Measurements from ENCODE around the gene GIN1.

GIN1 gene

DNA sequence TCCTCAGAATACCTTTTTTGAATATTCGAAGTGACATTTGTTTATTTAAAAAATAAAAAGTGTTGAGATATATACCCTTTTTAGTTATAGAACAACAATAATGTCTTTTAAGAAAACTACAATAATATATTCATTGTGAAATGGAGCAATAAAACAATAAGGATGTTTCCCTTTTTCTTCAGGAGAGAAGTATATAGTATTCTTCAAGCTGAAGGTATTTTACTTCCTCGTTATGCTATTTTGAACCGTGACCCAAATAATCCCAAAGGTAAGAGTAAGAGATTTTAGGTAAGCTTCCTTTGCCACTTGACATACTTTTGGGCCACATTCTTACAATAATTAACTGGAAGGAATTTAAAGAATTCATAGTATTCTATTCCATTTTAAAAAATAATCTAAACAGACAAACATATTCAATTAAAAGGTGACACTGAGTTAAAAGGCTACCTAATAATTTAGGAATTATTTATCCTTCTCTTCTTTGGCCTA, 18.3 kb upstream of the GIN1 start:
- Histone ChIP-seq H3K4me1 (ENCODE audit: low read length) (no peaks in the 10 kb centered on the region), H3K27ac (ENCODE audit: low read length) (no peak overlapping the region), H3K79me2 (ENCODE audit: low read length) (no peaks in the 10 kb centered on the region), H3K4me2 (ENCODE audit: low read depth, low read length) (no peak overlapping the region), H3K36me3 (replicated peaks; ENCODE audit: insufficient read depth, low read length) (no peaks in the 10 kb centered on the region), H3F3A (ENCODE audit: insufficient read depth, low read length) (no peaks in the 10 kb centered on the region), H3K4me3 (ENCODE audit: low read length) (no peak overlapping the region), H3K27me3 (replicated peaks; ENCODE audit: insufficient read depth, low read length) (no peaks in the 10 kb centered on the region), H3K9ac (ENCODE audit: low read length) (no peak overlapping the region), H3K9me3 (replicated peaks; ENCODE audit: insufficient read depth, low read length) (no peaks in the 10 kb centered on the region), H4K20me1 (ENCODE audit: insufficient read depth, low read length) (no peaks in the 10 kb centered on the region), H3K9me2 (replicated peaks; ENCODE audit: insufficient read depth, low read length) (no peaks in the 10 kb centered on the region), H2AFZ (ENCODE audit: low read length) (no peak overlapping the region)
- DNase-seq = no peak
- TF ChIP-seq, protein P1, sequence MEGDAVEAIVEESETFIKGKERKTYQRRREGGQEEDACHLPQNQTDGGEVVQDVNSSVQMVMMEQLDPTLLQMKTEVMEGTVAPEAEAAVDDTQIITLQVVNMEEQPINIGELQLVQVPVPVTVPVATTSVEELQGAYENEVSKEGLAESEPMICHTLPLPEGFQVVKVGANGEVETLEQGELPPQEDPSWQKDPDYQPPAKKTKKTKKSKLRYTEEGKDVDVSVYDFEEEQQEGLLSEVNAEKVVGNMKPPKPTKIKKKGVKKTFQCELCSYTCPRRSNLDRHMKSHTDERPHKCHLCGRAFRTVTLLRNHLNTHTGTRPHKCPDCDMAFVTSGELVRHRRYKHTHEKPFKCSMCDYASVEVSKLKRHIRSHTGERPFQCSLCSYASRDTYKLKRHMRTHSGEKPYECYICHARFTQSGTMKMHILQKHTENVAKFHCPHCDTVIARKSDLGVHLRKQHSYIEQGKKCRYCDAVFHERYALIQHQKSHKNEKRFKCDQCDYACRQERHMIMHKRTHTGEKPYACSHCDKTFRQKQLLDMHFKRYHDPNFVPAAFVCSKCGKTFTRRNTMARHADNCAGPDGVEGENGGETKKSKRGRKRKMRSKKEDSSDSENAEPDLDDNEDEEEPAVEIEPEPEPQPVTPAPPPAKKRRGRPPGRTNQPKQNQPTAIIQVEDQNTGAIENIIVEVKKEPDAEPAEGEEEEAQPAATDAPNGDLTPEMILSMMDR (IDR thresholded peaks at IDR 0.05; ENCODE audit: low read length) = no peak
- TF ChIP-seq EZH2phosphoT487 (IDR thresholded peaks at IDR 0.05; ENCODE audit: low read length) (no peak), EZH2 (optimal IDR thresholded peaks at IDR 0.05; ENCODE audit: low read depth, low read length) (no peak)

DNA sequence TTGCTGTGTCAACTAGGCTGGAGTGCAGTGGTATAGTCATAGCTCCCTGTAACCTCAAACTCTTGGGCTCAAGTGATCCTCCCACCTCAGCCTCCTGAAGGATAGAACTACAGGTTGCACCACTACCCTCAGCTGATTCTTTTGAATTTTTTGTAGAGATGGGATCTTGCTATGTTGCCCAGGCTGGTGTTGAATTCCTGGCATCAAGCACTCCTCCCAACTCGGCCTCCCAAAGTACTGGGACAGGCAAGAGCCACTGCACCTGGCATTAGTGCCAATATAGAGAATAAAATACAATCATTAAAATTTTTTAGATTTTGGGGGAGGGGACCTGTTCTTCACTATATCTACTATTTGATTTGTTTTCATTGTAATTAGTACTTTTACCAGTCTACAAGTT, 15.5 kb upstream of the GIN1 start:
- H3K4me3 ChIP-seq (ENCODE audit: low read length) = no peak overlapping the region
- H3K36me3 ChIP-seq (replicated peaks; ENCODE audit: insufficient read depth, low read length) = no peaks in the 10 kb centered on the region
- no peaks in the 10 kb centered on the region for H3K4me1 ChIP-seq (ENCODE audit: low read length)

DNA sequence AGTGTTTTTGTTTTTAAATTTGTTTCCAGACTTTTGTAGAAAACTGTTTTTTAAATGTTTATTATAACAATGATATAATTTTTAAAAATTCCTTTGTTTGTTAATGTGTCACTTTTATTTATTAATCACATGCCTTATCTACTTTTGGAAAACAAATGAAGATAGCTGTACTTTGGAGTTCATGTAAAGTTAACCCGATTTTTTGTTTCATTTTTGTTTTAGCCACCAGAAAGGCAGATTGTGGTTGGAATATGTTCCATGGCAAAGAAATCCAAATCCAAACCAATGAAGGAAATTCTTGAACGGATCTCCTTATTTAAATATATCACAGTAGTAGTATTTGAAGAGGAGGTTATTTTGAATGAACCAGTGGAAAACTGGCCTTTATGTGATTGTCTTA, 13.3 kb upstream of the GIN1 start:
- H3K4me3 ChIP-seq (ENCODE audit: low read length) = no peak overlapping the region
- H3K4me2 ChIP-seq (ENCODE audit: low read depth, low read length) = peak overlapping the region; percentile 41; the same call in 1 of the 2 replicates
- no peaks in the 10 kb centered on the region for H3K9me3 ChIP-seq (replicated peaks; ENCODE audit: insufficient read depth, low read length)
- H3K79me2 ChIP-seq (ENCODE audit: low read length) = peaks cover 5% of the 10 kb centered on the region; the same call in 1 of the 2 replicates
- no peak overlapping the region for H3K9ac ChIP-seq (ENCODE audit: low read length)
- 0 out of 2 replicates have a peak, but pooled peaks cover 2% of the 10 kb centered on the region for H3K36me3 ChIP-seq (replicated peaks; ENCODE audit: insufficient read depth, low read length)
- no peaks in the 10 kb centered on the region for H3K27me3 ChIP-seq (replicated peaks; ENCODE audit: insufficient read depth, low read length)
- no peak overlapping the region for H2AFZ ChIP-seq (ENCODE audit: low read length)
- no peaks in the 10 kb centered on the region for H3F3A ChIP-seq (ENCODE audit: insufficient read depth, low read length)
- no peaks in the 10 kb centered on the region for H3K4me1 ChIP-seq (ENCODE audit: low read length)
- H4K20me1 ChIP-seq (ENCODE audit: insufficient read depth, low read length) = no peaks in the 10 kb centered on the region
- no peak for TF ChIP-seq EZH2phosphoT487 (IDR thresholded peaks at IDR 0.05; ENCODE audit: low read length)
- TF ChIP-seq, protein P1 (IDR thresholded peaks at IDR 0.05; ENCODE audit: low read length) = no peak
- no peak for TF ChIP-seq EZH2 (optimal IDR thresholded peaks at IDR 0.05; ENCODE audit: low read depth, low read length)
- no peak overlapping the region for H3K27ac ChIP-seq (ENCODE audit: low read length)
- no peak for DNase-seq
- H3K9me2 ChIP-seq (replicated peaks; ENCODE audit: insufficient read depth, low read length) = no peaks in the 10 kb centered on the region

More for the DNA sequence above, 15.5 kb upstream of the GIN1 start:
- no peaks in the 10 kb centered on the region for H3K27me3 ChIP-seq (replicated peaks; ENCODE audit: insufficient read depth, low read length)
- no peak for DNase-seq
- TF ChIP-seq EZH2phosphoT487 (IDR thresholded peaks at IDR 0.05; ENCODE audit: low read length) (no peak), EZH2 (optimal IDR thresholded peaks at IDR 0.05; ENCODE audit: low read depth, low read length) (no peak)
- TF ChIP-seq, protein P1 (IDR thresholded peaks at IDR 0.05; ENCODE audit: low read length) = no peak
- H4K20me1 ChIP-seq (ENCODE audit: insufficient read depth, low read length) = no peaks in the 10 kb centered on the region
- no peak overlapping the region for H2AFZ ChIP-seq (ENCODE audit: low read length)
- no peaks in the 10 kb centered on the region for H3K9me3 ChIP-seq (replicated peaks; ENCODE audit: insufficient read depth, low read length)
- no peaks in the 10 kb centered on the region for H3K9me2 ChIP-seq (replicated peaks; ENCODE audit: insufficient read depth, low read length)
- no peaks in the 10 kb centered on the region for H3F3A ChIP-seq (ENCODE audit: insufficient read depth, low read length)
- no peak overlapping the region for H3K4me2 ChIP-seq (ENCODE audit: low read depth, low read length)
- H3K27ac ChIP-seq (ENCODE audit: low read length) = no peak overlapping the region
- no peak overlapping the region for H3K9ac ChIP-seq (ENCODE audit: low read length)
- H3K79me2 ChIP-seq (ENCODE audit: low read length) = no peaks in the 10 kb centered on the region
